ENCODE data around the gene ZNF609.
A peak's percentile ranks its signal among the peaks of the same experiment; 100 is the strongest.

Gene ZNF609

GRCh38 chr15:64618138-64618537, 157.8 kb downstream of the ZNF609 start:
- Histone ChIP-seq H3K9ac (ENCODE audit: insufficient read length) (no peak overlapping the region), H3K36me3 (ENCODE audit: insufficient read depth, low read length) (no peaks in the 10 kb centered on the region), H3K9me3 (ENCODE audit: low read depth, low read length) (no peaks in the 10 kb centered on the region), H3K27ac (no peak overlapping the region), H3K4me3 (no peak overlapping the region)
- DNase-seq (ENCODE audit: low read depth, low spot score), result no peak
- no peak for TF ChIP-seq EZH2 (IDR thresholded peaks at IDR 0.05)
- no peak for TF ChIP-seq POLR2AphosphoS5 (IDR thresholded peaks at IDR 0.05; ENCODE audit: borderline replicate concordance, low read depth, low read length)
- no peak for TF ChIP-seq FOXP2 (optimal IDR thresholded peaks at IDR 0.05; ENCODE audit: control extremely low read depth, extremely low read length, insufficient read depth)

GRCh38 chr15:64618540-64618939, 158.2 kb downstream of the ZNF609 start:
- no peak for DNase-seq (ENCODE audit: low read depth, low spot score)
- Histone ChIP-seq H3K4me3 (no peak overlapping the region), H3K9me3 (ENCODE audit: low read depth, low read length) (no peaks in the 10 kb centered on the region), H3K36me3 (ENCODE audit: insufficient read depth, low read length) (no peaks in the 10 kb centered on the region), H3K9ac (ENCODE audit: insufficient read length) (no peak overlapping the region), H3K27ac (no peak overlapping the region)
- TF ChIP-seq FOXP2 (optimal IDR thresholded peaks at IDR 0.05; ENCODE audit: control extremely low read depth, extremely low read length, insufficient read depth), result no peak
- TF ChIP-seq EZH2 (IDR thresholded peaks at IDR 0.05), result no peak
- no peak for TF ChIP-seq POLR2AphosphoS5 (IDR thresholded peaks at IDR 0.05; ENCODE audit: borderline replicate concordance, low read depth, low read length)

GRCh38 chr15:64619880-64620839, 159.8 kb downstream of the ZNF609 start:
- no peak overlapping the region for H3K27ac ChIP-seq
- DNase-seq (ENCODE audit: low read depth, low spot score), result no peak
- H3K36me3 ChIP-seq (ENCODE audit: insufficient read depth, low read length), result no peaks in the 10 kb centered on the region
- no peak overlapping the region for H3K4me3 ChIP-seq
- H3K9me3 ChIP-seq (ENCODE audit: low read depth, low read length), result no peaks in the 10 kb centered on the region
- H3K9ac ChIP-seq (ENCODE audit: insufficient read length), result no peak overlapping the region
- no peak for TF ChIP-seq EZH2 (IDR thresholded peaks at IDR 0.05)
- TF ChIP-seq POLR2AphosphoS5 (IDR thresholded peaks at IDR 0.05; ENCODE audit: borderline replicate concordance, low read depth, low read length), result no peak
- no peak for TF ChIP-seq FOXP2 (optimal IDR thresholded peaks at IDR 0.05; ENCODE audit: control extremely low read depth, extremely low read length, insufficient read depth)

DNA sequence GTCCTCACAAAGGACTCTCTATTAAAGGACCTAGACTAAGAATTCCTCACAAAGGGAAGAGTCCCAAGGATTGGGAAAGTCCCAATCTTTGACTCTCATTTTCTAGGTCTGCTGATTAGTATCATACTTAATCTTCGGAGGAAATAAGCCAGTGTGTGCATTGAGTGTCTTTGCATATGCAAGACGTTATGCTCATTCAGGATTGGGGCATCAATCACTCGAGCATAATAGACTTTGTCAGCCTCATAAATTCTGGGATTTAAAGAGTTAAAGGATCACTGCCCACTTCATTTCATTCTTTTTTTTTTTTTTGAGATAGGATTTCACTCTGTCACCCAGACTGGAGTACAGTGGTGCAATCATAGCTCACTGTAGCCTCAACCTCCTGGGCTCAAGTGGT, 160.7 kb downstream of the ZNF609 start:
- Histone ChIP-seq H3K9me3 (ENCODE audit: low read depth, low read length) (no peaks in the 10 kb centered on the region), H3K9ac (ENCODE audit: insufficient read length) (no peak overlapping the region), H3K36me3 (ENCODE audit: insufficient read depth, low read length) (peaks cover under 1% of the 10 kb centered on the region; the same call in 1 of the 2 replicates), H3K4me3 (no peak overlapping the region), H3K27ac (no peak overlapping the region)
- TF ChIP-seq POLR2AphosphoS5 (IDR thresholded peaks at IDR 0.05; ENCODE audit: borderline replicate concordance, low read depth, low read length) (no peak), FOXP2 (optimal IDR thresholded peaks at IDR 0.05; ENCODE audit: control extremely low read depth, extremely low read length, insufficient read depth) (no peak), EZH2 (IDR thresholded peaks at IDR 0.05) (no peak)
- DNase-seq (ENCODE audit: low read depth, low spot score), result no peak

DNA sequence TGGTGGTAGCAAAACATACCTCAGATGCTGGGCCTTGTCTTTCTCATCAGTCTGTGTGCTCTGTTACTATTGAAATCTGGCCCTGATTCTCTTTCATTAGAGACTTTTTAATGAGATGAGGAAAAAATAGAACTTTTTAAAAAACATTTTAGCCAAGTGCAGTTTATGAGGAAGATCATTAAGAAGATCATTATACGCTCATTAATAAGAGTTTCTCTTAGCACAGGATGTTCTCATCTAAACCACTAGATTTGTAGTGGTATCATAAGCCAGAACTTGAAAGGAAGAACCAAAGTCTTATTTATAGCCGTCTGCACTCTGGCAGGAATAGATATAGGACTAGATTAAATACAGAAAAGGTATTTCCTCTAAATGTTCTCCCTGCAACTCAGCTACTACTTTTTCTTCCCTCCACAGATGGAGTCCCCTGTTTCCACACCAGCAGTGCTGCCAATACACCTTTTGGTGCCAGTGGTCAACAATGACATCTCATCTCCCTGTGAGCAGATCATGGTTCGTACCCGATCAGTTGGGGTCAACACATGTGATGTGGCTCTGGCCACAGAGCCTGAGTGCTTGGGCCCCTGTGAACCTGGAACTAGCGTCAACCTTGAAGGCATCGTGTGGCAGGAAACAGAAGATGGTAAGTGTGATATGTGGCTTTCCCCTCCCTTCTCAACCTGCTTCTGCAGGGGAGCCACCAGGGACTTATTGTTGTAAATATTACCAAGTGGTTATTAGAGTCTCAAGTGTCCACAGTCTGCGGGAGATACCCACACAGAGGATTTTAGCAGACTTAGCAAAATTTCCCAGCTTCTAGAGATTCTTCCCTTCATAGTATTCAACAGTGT, 162.3 kb downstream of the ZNF609 start:
- no peaks in the 10 kb centered on the region for H3K9me3 ChIP-seq (ENCODE audit: low read depth, low read length)
- TF ChIP-seq EZH2 (IDR thresholded peaks at IDR 0.05) (no peak), POLR2AphosphoS5 (IDR thresholded peaks at IDR 0.05; ENCODE audit: borderline replicate concordance, low read depth, low read length) (no peak), FOXP2 (optimal IDR thresholded peaks at IDR 0.05; ENCODE audit: control extremely low read depth, extremely low read length, insufficient read depth) (no peak)
- peak overlapping the region; percentile 10; the same call in 1 of the 2 replicates for H3K4me3 ChIP-seq
- no peak for DNase-seq (ENCODE audit: low read depth, low spot score)
- no peak overlapping the region for H3K9ac ChIP-seq (ENCODE audit: insufficient read length)
- peaks cover 8% of the 10 kb centered on the region; the same call in 1 of the 2 replicates for H3K36me3 ChIP-seq (ENCODE audit: insufficient read depth, low read length)
- peak overlapping the region; percentile 52; the same call in 1 of the 2 replicates for H3K27ac ChIP-seq

- Histone ChIP-seq H3K9ac (ENCODE audit: insufficient read length) (no peak overlapping the region), H3K4me3 (peak overlapping the region; percentile 10; the same call in 1 of the 2 replicates), H3K36me3 (ENCODE audit: insufficient read depth, low read length) (peaks cover 8% of the 10 kb centered on the region; the same call in 1 of the 2 replicates), H3K27ac (peak overlapping the region; percentile 52; the same call in 1 of the 2 replicates), H3K9me3 (ENCODE audit: low read depth, low read length) (no peaks in the 10 kb centered on the region)
- DNase-seq (ENCODE audit: low read depth, low spot score), result peak; percentile 92
- peak; percentile 92 for TF ChIP-seq FOXP2 (optimal IDR thresholded peaks at IDR 0.05; ENCODE audit: control extremely low read depth, extremely low read length, insufficient read depth)
- TF ChIP-seq EZH2 (IDR thresholded peaks at IDR 0.05), result no peak
- TF ChIP-seq POLR2AphosphoS5 (IDR thresholded peaks at IDR 0.05; ENCODE audit: borderline replicate concordance, low read depth, low read length), result peak; percentile 47; the same call in 1 of the 2 replicates
These were observed 163.1 kb downstream of the ZNF609 start for GRCh38 chr15:64623347-64623996.

DNA sequence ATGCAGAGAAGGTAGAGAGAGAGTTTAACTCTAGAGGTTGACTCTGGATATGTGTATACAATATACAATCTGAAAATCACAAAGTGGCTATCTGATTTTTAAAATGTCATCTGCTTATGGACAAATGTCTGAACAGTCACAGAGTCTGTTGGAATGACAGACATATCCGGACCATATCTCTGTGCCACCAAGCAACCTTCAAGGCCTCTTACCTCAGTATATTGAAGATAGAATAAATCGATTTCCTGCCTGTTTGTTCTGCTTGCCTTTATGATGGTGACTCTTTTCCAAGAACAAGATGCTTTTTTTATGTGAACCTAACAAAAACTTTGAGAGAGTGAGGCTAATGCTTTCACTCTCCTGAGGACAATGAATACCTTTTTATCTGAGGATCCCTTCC, 163.9 kb downstream of the ZNF609 start:
- no peak for DNase-seq (ENCODE audit: low read depth, low spot score)
- no peak overlapping the region for H3K9ac ChIP-seq (ENCODE audit: insufficient read length)
- H3K9me3 ChIP-seq (ENCODE audit: low read depth, low read length), result no peaks in the 10 kb centered on the region
- H3K4me3 ChIP-seq, result peak overlapping the region; percentile 7; the same call in 1 of the 2 replicates
- no peak overlapping the region for H3K27ac ChIP-seq
- TF ChIP-seq FOXP2 (optimal IDR thresholded peaks at IDR 0.05; ENCODE audit: control extremely low read depth, extremely low read length, insufficient read depth) (no peak), POLR2AphosphoS5 (IDR thresholded peaks at IDR 0.05; ENCODE audit: borderline replicate concordance, low read depth, low read length) (no peak)
- peaks cover 8% of the 10 kb centered on the region; the same call in 1 of the 2 replicates for H3K36me3 ChIP-seq (ENCODE audit: insufficient read depth, low read length)

Data from SK-N-MC (cell line).